ENCODE results near the gene SRSF3.

Gene SRSF3

GRCh38 chr6:36642913-36643817 is 49.0 kb downstream of the SRSF3 start (continued):
- TF ChIP-seq, protein P1, sequence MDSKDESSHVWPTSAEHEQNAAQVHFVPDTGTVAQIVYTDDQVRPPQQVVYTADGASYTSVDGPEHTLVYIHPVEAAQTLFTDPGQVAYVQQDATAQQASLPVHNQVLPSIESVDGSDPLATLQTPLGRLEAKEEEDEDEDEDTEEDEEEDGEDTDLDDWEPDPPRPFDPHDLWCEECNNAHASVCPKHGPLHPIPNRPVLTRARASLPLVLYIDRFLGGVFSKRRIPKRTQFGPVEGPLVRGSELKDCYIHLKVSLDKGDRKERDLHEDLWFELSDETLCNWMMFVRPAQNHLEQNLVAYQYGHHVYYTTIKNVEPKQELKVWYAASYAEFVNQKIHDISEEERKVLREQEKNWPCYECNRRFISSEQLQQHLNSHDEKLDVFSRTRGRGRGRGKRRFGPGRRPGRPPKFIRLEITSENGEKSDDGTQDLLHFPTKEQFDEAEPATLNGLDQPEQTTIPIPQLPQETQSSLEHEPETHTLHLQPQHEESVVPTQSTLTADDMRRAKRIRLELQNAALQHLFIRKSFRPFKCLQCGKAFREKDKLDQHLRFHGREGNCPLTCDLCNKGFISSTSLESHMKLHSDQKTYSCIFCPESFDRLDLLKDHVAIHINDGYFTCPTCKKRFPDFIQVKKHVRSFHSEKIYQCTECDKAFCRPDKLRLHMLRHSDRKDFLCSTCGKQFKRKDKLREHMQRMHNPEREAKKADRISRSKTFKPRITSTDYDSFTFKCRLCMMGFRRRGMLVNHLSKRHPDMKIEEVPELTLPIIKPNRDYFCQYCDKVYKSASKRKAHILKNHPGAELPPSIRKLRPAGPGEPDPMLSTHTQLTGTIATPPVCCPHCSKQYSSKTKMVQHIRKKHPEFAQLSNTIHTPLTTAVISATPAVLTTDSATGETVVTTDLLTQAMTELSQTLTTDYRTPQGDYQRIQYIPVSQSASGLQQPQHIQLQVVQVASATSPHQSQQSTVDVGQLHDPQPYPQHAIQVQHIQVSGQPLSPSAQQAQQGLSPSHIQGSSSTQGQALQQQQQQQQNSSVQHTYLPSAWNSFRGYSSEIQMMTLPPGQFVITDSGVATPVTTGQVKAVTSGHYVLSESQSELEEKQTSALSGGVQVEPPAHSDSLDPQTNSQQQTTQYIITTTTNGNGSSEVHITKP (tag by site-specific recombination; IDR thresholded peaks at IDR 0.05), result 0 out of 2 replicates have a peak, but pooled peaks have one; percentile 10
- TF ChIP-seq ZNF311 (tag by site-specific recombination; IDR thresholded peaks at IDR 0.05; ENCODE audit: borderline replicate concordance), result no peak
- TF ChIP-seq ZBTB17 (tag by site-specific recombination; IDR thresholded peaks at IDR 0.05), result peak; percentile 95
- TF ChIP-seq ZNF140 (tag by site-specific recombination; IDR thresholded peaks at IDR 0.05), result peak; percentile 96; the same call in 1 of the 2 replicates
- TF ChIP-seq, protein P2, sequence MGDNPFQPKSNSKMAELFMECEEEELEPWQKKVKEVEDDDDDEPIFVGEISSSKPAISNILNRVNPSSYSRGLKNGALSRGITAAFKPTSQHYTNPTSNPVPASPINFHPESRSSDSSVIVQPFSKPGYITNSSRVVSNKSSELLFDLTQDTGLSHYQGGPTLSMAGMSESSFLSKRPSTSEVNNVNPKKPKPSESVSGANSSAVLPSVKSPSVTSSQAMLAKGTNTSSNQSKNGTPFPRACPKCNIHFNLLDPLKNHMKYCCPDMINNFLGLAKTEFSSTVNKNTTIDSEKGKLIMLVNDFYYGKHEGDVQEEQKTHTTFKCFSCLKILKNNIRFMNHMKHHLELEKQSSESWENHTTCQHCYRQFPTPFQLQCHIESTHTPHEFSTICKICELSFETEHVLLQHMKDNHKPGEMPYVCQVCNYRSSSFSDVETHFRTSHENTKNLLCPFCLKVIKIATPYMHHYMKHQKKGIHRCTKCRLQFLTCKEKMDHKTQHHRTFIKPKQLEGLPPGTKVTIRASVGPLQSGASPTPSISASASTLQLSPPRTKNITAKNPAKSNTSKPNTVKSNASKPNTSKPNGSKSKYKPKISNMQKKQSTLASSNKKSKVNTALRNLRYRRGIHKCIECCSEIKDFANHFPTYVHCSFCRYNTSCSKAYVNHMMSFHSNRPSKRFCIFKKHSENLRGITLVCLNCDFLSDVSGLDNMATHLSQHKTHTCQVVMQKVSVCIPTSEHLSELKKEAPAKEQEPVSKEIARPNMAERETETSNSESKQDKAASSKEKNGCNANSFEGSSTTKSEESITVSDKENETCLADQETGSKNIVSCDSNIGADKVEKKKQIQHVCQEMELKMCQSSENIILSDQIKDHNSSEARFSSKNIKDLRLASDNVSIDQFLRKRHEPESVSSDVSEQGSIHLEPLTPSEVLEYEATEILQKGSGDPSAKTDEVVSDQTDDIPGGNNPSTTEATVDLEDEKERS (tag by site-specific recombination; IDR thresholded peaks at IDR 0.05), result no peak
- TF ChIP-seq, protein P3, sequence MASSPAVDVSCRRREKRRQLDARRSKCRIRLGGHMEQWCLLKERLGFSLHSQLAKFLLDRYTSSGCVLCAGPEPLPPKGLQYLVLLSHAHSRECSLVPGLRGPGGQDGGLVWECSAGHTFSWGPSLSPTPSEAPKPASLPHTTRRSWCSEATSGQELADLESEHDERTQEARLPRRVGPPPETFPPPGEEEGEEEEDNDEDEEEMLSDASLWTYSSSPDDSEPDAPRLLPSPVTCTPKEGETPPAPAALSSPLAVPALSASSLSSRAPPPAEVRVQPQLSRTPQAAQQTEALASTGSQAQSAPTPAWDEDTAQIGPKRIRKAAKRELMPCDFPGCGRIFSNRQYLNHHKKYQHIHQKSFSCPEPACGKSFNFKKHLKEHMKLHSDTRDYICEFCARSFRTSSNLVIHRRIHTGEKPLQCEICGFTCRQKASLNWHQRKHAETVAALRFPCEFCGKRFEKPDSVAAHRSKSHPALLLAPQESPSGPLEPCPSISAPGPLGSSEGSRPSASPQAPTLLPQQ (tag by site-specific recombination; IDR thresholded peaks at IDR 0.05), result peak; percentile 95

GRCh38 chr6:36643977-36644376 is 49.8 kb downstream of the SRSF3 start:
- CTCF ChIA-PET, result interaction anchor here (0.8 to 2.8 kb wide), 3 partner anchors 9 to 23 kb away, joined by 3 to 10 read pairs (median 3); no protein-coding TSS in a partner anchor
- Histone ChIP-seq H3K9me3 (ENCODE audit: control insufficient read depth, insufficient read depth, low read depth, low read length) (no peaks in the 10 kb centered on the region), H3K36me3 (ENCODE audit: control insufficient read depth in 2 of 2, insufficient read depth in 1 of 2, low read length in 2 of 2) (no peaks in the 10 kb centered on the region), H3K4me1 (ENCODE audit: control insufficient read depth, insufficient read depth, low read length) (peaks cover 10% of the 10 kb centered on the region), H3K27ac (ENCODE audit: extremely low read depth, low read depth, low read length) (no peak overlapping the region), H3K4me3 (ENCODE audit: low read depth, low read length) (no peak overlapping the region)
- POLR2A ChIA-PET, result interaction anchor here (1.5 to 3.4 kb wide), 2 partner anchors 23 to 35 kb away, joined by 3 to 14 read pairs; partner anchors contain the start of gene CDKN1A
- TF ChIP-seq GLIS1 (tag by site-specific recombination; IDR thresholded peaks at IDR 0.05), result no peak
- no peak for TF ChIP-seq ZNF274 (IDR thresholded peaks at IDR 0.05; ENCODE audit: low read length)
- no peak for TF ChIP-seq ZNF274 (tag by site-specific recombination; IDR thresholded peaks at IDR 0.05; ENCODE audit: borderline replicate concordance)
- no peak for TF ChIP-seq ZNF26 (tag by site-specific recombination; IDR thresholded peaks at IDR 0.05)
- TF ChIP-seq, protein P4, sequence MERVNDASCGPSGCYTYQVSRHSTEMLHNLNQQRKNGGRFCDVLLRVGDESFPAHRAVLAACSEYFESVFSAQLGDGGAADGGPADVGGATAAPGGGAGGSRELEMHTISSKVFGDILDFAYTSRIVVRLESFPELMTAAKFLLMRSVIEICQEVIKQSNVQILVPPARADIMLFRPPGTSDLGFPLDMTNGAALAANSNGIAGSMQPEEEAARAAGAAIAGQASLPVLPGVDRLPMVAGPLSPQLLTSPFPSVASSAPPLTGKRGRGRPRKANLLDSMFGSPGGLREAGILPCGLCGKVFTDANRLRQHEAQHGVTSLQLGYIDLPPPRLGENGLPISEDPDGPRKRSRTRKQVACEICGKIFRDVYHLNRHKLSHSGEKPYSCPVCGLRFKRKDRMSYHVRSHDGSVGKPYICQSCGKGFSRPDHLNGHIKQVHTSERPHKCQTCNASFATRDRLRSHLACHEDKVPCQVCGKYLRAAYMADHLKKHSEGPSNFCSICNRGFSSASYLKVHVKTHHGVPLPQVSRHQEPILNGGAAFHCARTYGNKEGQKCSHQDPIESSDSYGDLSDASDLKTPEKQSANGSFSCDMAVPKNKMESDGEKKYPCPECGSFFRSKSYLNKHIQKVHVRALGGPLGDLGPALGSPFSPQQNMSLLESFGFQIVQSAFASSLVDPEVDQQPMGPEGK (tag by site-specific recombination; IDR thresholded peaks at IDR 0.05), result no peak
- no peak for TF ChIP-seq MYNN (tag by site-specific recombination; IDR thresholded peaks at IDR 0.05; ENCODE audit: borderline replicate concordance)
- no peak for TF ChIP-seq ZNF2 (tag by site-specific recombination; IDR thresholded peaks at IDR 0.05)
